Mucosa of descending colon (tissue), 3 donors: ENCODE results near the gene IL3RA. TPM values are rescaled to one million over a fixed set of nuclear protein-coding genes. Genes with fewer than 3 reads are reported as not detected.

Source experiments
- ATAC-seq: fragments of 200-7000 bp; cut with Tn5 transposase; one replicate; pipeline ENCODE4 v1.9.1; 2020; ENCODE audit warnings: mild to moderate bottlenecking, moderate library complexity
- DNase-seq, 3 donors: peaks; one replicate each; pipeline ENCODE4 v3.0.0-alpha.2; 2020
- H3K36me3 ChIP-seq: fragments of 200-600 bp; one replicate; pipeline ENCODE4 v1.8.0; 2021; ENCODE audit warnings: low read depth, mild to moderate bottlenecking
- H3K4me1 ChIP-seq: fragments of 200-600 bp; one replicate; pipeline ENCODE4 v1.8.0; 2021; ENCODE audit warnings: low read depth, mild to moderate bottlenecking
- H3K4me3 ChIP-seq: fragments of 200-600 bp; one replicate; pipeline ENCODE4 v1.8.0; 2021; ENCODE audit warnings: mild to moderate bottlenecking
- H3K9me3 ChIP-seq: fragments of 200-600 bp; one replicate; pipeline ENCODE4 v1.8.0; 2021; ENCODE audit warnings: mild to moderate bottlenecking
- intact Hi-C, 2 donors: fragments of 100-400 bp; cut with DNase I in 1 of 2; cut with micrococcal nuclease in 1 of 2; formaldehyde crosslinking; loops; one replicate each; pipeline versions ENCODE4 v1.11.0 to v1.11.1; 2022; cut with DNase I, micrococcal nuclease
- total RNA-seq, 3 donors: library from RNA; stranded (reverse); fragmentation: NEBNext Ultra II Directional in 2 of 3; extraction: Animal tissue kit (Norgen Biotek cat#: 25700) in 2 of 3; gene quantifications; one replicate each; pipeline versions ENCODE4 v1.2.1 to v1.2.4, GENCODE V29; 2021 to 2023
- TF ChIP-seq, protein P1 (sequence below): fragments of 200-600 bp; IDR thresholded peaks from one replicate; pipeline ENCODE4 v1.8.0; 2022; ENCODE audit warnings: antibody characterized with exemption, mild to moderate bottlenecking
- donor health status: DM: no; HTN: no; CAD: no; lungs with moderate emphysema.
- donor health status: DM: no; HTN: no; CAD: no.
- donor health status: DM: no; HTN: yes; CAD: no.

Gene IL3RA
- total RNA-seq, 3 donors from 2014 or later, result 6.3 to 11.6 (median 8.5) TPM

DNA sequence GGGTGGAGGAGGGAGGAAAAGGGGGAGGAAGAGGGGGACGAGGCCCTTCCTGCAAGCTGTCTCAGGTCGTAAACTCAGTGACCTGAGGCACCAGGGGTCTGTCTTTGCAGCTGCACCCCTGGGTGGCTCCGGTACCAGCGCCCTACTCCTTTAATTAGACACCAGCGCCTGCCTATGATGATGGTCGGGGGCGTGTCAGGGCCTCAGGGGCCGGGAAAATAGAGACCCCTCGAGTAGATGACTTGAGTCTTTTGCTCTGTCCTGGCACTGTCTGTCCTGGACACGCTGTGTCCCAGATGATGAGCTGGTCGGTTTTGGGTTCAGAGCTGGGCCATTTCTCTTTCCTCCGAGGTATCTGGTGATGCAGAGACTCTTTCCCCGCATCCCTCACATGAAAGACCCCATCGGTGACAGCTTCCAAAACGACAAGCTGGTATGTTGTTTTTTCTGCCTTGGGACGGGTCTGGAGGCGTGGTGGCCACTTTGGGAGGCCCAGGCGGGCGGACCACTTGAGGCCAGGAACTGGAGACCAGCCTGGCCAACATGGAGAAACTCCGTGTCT, 44.2 kb downstream of the IL3RA start:
- H3K4me3 ChIP-seq, result no peak overlapping the region
- intact Hi-C loops, result no loop called here
- TF ChIP-seq, protein P1, sequence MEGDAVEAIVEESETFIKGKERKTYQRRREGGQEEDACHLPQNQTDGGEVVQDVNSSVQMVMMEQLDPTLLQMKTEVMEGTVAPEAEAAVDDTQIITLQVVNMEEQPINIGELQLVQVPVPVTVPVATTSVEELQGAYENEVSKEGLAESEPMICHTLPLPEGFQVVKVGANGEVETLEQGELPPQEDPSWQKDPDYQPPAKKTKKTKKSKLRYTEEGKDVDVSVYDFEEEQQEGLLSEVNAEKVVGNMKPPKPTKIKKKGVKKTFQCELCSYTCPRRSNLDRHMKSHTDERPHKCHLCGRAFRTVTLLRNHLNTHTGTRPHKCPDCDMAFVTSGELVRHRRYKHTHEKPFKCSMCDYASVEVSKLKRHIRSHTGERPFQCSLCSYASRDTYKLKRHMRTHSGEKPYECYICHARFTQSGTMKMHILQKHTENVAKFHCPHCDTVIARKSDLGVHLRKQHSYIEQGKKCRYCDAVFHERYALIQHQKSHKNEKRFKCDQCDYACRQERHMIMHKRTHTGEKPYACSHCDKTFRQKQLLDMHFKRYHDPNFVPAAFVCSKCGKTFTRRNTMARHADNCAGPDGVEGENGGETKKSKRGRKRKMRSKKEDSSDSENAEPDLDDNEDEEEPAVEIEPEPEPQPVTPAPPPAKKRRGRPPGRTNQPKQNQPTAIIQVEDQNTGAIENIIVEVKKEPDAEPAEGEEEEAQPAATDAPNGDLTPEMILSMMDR, result no peak
- H3K9me3 ChIP-seq, result no peaks in the 10 kb centered on the region
- peak; percentile 10 to 51 (median 38) for DNase-seq
- ATAC-seq, result peak; percentile 12
- H3K4me1 ChIP-seq, result peaks cover 6% of the 10 kb centered on the region
- H3K36me3 ChIP-seq, result peaks cover 3% of the 10 kb centered on the region

DNA sequence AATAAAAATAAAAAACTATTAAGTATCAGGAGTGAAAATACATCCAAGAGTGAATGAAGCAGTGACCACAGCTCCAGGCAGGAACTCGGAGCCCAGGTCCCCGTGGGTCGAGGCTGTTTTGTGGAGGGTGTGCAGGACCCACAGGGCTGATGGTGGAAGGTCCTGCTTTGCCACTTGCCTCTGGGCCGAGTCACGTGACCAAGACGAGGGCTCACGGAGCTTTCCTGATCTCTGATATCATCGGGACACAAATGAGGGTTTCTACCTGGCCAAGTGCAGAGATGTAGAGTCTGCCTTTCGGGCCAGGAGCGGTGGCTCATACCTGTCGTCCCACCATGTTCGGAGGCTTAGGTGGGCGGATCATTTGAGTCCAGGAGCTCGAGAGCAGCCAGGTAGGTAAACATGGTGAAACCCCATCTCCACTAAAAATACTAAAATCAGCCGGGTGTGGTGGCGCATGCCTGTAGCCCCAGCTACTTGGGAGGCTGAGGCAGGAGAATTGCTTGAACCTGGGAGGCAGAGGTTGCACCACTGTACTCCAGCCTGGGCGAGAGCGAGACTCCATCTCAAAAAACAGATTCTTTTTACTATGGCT, 48.2 kb downstream of the IL3RA start:
- ATAC-seq (no peak), DNase-seq (peak in 2 of 3 donors; percentile 7 to 32)
- Histone ChIP-seq H3K4me1 (peaks cover 6% of the 10 kb centered on the region), H3K36me3 (peaks cover 12% of the 10 kb centered on the region), H3K9me3 (no peaks in the 10 kb centered on the region), H3K4me3 (no peak overlapping the region)
- TF ChIP-seq, protein P1, result no peak
- intact Hi-C loops, result no loop called here

DNA sequence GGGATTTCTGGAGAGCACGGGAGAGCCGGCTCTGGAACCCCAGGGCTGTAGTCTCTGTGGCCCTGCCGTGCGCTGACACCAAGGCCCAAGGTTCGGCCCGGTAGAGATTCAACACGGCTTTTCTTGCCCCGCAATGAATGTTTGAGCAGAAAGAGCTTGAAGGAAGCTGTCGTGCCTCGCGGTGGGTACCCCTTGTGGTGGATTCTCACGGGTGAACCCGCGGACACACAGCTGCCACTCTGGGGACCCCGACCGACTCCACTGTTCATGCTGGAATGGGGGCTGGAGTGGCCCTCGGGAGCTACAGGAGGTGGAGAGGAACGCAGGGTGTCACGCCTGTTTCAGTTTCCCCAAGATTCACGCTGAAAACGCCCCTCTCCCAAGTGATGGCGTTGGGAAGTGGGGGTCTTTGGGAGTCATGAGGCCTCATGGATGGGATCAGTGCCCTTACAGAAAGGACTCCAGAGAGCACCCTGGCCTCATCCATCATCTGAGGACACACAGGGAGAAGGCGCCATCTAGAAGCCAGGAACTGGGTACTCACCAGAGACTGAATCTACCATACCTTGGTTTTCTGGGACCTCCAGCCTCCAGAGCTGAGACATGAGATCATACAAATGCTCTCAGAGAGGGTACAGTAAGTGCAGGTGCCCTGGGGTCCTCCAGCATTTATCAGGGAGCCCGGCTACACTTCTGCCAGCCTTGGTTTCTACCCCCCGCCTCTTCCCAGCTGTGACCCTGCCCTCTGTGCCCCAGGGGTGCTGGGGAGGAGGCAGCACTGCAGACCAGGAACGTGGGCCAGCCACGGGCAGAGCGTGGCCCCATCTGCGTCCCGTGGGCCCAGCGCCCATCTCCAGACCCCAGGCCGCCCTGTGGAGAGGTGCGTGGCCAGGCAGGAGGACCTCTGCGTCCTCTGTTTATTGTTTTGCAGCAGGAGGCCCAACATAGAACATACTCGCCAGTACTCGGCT, 49.0 kb downstream of the IL3RA start:
- H3K9me3 ChIP-seq, result no peaks in the 10 kb centered on the region
- H3K4me3 ChIP-seq, result no peak overlapping the region
- TF ChIP-seq, protein P1, result no peak
- H3K36me3 ChIP-seq, result peaks cover 12% of the 10 kb centered on the region
- intact Hi-C loops, result no loop called here
- peaks cover 13% of the 10 kb centered on the region for H3K4me1 ChIP-seq
- ATAC-seq (no peak), DNase-seq (peak in 2 of 3 donors; percentile 9 to 34)

DNA sequence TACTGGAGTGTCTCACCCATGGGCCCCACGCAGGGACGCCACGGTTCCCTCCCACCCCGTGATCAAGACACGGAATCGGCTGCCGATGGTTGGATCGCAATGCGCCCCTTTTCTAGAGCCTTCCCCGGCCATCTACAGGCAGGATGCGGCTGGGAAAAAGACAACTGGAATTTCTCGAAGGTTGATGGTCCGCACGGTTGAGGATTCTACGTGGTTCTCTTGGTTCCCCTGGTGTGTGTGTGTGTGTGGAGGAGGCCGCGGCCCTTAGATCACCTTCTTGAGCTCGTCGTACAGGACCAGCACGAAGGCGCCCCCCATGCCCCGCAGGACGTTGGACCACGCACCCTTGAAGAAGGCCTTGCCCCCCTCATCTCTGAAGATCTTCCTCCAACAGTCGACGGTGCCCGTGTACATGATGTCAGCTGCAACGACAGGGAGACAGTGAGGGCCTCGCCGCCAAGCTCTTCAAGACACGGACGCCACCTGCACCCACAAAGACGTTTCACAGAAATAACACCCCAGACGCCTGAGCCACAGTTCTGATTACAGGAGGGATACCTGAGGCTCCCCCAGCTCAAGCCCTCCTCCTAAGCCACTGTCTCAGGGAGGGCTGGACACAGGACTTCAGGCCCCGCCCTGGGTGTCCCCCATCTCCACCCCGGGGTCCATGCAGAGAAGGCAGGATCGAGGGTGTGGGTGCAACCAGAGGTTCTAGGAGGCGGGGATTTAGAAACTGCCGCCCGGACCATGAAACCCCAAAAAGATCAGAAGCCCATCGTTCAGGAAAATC, 49.9 kb downstream of the IL3RA start:
- no peak for ATAC-seq
- Histone ChIP-seq H3K36me3 (peaks cover 12% of the 10 kb centered on the region), H3K4me1 (peaks cover 20% of the 10 kb centered on the region), H3K9me3 (no peaks in the 10 kb centered on the region), H3K4me3 (no peak overlapping the region)
- DNase-seq, result peak in 2 of 3 donors; percentile 10 to 24
- TF ChIP-seq, protein P1, result no peak
- intact Hi-C loops, result no loop called here

DNA sequence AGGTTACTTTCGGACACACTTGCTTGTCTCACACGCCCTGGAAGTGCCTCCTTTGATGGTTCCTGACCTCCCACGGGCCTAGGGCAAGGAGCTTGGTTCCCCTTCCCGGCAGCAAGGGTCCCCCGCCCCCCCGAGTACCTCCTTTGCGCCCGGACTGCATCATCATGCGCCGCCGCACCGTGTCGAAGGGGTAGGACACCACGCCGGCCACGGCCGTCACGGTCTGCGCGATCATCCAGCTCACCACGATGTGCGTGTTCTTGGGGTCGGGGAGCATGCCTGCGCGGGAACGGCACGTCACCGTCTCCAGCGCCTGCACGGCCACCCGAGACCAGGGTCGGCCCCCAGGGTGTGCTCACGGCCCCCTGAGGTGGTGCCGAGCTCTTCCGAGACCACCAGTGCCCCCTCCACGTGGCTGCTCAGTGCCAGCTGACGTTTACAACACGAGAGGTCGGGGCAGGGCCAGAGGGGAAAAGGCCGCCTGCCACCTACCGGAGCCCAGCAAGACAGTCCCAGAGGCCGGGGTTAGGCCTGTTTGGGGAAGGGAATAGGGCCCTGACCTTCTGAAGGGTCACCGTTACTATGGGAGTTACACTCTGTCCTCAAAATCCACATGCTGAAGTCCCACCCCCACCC, 50.7 kb downstream of the IL3RA start:
- TF ChIP-seq, protein P1, result no peak
- no peak overlapping the region for H3K4me3 ChIP-seq
- H3K36me3 ChIP-seq, result peaks cover 15% of the 10 kb centered on the region
- peak in 1 of 3 donors; percentile 30 for DNase-seq
- peaks cover 17% of the 10 kb centered on the region for H3K4me1 ChIP-seq
- H3K9me3 ChIP-seq, result no peaks in the 10 kb centered on the region
- intact Hi-C loops, result no loop called here
- ATAC-seq, result no peak
